ENCODE measurements around the gene ADAMTS8. TPM values are rescaled to one million over a fixed set of nuclear protein-coding genes. Genes with fewer than 3 reads are reported as not detected.

Gene ADAMTS8
- total RNA-seq, 4 donors from 2014 or later = 0.38 to 0.56 TPM; not detected in 2

GRCh38 chr11:130427581-130428315, 661 bp downstream of the ADAMTS8 start:
- Histone ChIP-seq H3K27ac (no peak overlapping the region), H3K4me1 (peaks cover 9 to 21% of the 10 kb centered on the region in 2 donors)
- intact Hi-C loops (cut with DNase I) = loop anchor here (10.0 kb wide), 1 partner anchor 213 kb away; no protein-coding TSS in a partner anchor

GRCh38 chr11:130426837-130427341, 1.5 kb downstream of the ADAMTS8 start:
- no peaks in the 10 kb centered on the region for H3K27me3 ChIP-seq
- intact Hi-C loops (cut with DNase I) = loop anchor here (10.0 kb wide), 1 partner anchor 212 kb away; no protein-coding TSS in a partner anchor
- WGBS, 2 donors = 23 to 31% methylated on average over 17 to 18 of the region's 18 CpGs
- TF ChIP-seq POLR2A (IDR thresholded peaks at IDR 0.05) = no peak
- TF ChIP-seq, protein P1, sequence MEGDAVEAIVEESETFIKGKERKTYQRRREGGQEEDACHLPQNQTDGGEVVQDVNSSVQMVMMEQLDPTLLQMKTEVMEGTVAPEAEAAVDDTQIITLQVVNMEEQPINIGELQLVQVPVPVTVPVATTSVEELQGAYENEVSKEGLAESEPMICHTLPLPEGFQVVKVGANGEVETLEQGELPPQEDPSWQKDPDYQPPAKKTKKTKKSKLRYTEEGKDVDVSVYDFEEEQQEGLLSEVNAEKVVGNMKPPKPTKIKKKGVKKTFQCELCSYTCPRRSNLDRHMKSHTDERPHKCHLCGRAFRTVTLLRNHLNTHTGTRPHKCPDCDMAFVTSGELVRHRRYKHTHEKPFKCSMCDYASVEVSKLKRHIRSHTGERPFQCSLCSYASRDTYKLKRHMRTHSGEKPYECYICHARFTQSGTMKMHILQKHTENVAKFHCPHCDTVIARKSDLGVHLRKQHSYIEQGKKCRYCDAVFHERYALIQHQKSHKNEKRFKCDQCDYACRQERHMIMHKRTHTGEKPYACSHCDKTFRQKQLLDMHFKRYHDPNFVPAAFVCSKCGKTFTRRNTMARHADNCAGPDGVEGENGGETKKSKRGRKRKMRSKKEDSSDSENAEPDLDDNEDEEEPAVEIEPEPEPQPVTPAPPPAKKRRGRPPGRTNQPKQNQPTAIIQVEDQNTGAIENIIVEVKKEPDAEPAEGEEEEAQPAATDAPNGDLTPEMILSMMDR (IDR thresholded peaks at IDR 0.05) = no peak
- no peak overlapping the region for H3K4me3 ChIP-seq (replicated peaks in 1 of 3)
- peaks cover 9 to 21% of the 10 kb centered on the region in 2 donors for H3K4me1 ChIP-seq
- DNase-seq = peak; percentile 64 to 71
- H3K27ac ChIP-seq = no peak overlapping the region
- no peaks in the 10 kb centered on the region for H3K9me3 ChIP-seq
- no peaks in the 10 kb centered on the region for H3K36me3 ChIP-seq

More at GRCh38 chr11:130427581-130428315, 661 bp downstream of the ADAMTS8 start:
- H3K9me3 ChIP-seq = no peaks in the 10 kb centered on the region
- H3K36me3 ChIP-seq = no peaks in the 10 kb centered on the region
- no peak for DNase-seq
- peak overlapping the region in 1 of 3 donors; percentile 32 for H3K4me3 ChIP-seq (replicated peaks in 1 of 3)
- WGBS, 2 donors = 0% methylated on average over 1 to 16 of the region's 84 CpGs
- no peaks in the 10 kb centered on the region for H3K27me3 ChIP-seq
- TF ChIP-seq, protein P1 (IDR thresholded peaks at IDR 0.05) = no peak
- no peak for TF ChIP-seq POLR2A (IDR thresholded peaks at IDR 0.05)

- TF ChIP-seq, protein P1 (IDR thresholded peaks at IDR 0.05) = no peak
- TF ChIP-seq POLR2A (IDR thresholded peaks at IDR 0.05) = no peak
- Histone ChIP-seq H3K27me3 (no peaks in the 10 kb centered on the region), H3K27ac (no peak overlapping the region), H3K4me1 (peaks cover 9 to 21% of the 10 kb centered on the region in 2 donors), H3K4me3 (replicated peaks in 1 of 3) (no peak overlapping the region), H3K9me3 (no peaks in the 10 kb centered on the region), H3K36me3 (no peaks in the 10 kb centered on the region)
- intact Hi-C loops (cut with DNase I) = loop anchor here (10.0 kb wide), 1 partner anchor 212 kb away; no protein-coding TSS in a partner anchor
- 66 to 75% methylated on average over 5 of the region's 5 CpGs for WGBS, 2 donors
- no peak for DNase-seq
Observed at GRCh38 chr11:130426223-130426836, 2.1 kb downstream of the ADAMTS8 start.

- no peak overlapping the region for H3K27ac ChIP-seq
- peaks cover 9 to 21% of the 10 kb centered on the region in 2 donors for H3K4me1 ChIP-seq
- H3K9me3 ChIP-seq = no peaks in the 10 kb centered on the region
- 86% methylated on average over 8 of the region's 8 CpGs for WGBS, 2 donors
- no peak for DNase-seq
- no peaks in the 10 kb centered on the region for H3K27me3 ChIP-seq
- H3K36me3 ChIP-seq = no peaks in the 10 kb centered on the region
- no peak overlapping the region for H3K4me3 ChIP-seq (replicated peaks in 1 of 3)
- no peak for TF ChIP-seq POLR2A (IDR thresholded peaks at IDR 0.05)
- TF ChIP-seq, protein P1 (IDR thresholded peaks at IDR 0.05) = no peak
- intact Hi-C loops (cut with DNase I) = loop anchor here (10.0 kb wide), 1 partner anchor 210 kb away; no protein-coding TSS in a partner anchor
Observed at GRCh38 chr11:130425156-130425555, 3.3 kb downstream of the ADAMTS8 start.

Data from thyroid gland (tissue), 4 donors.